Astrocyte of the cerebellum (primary cell): ENCODE measurements around the gene PTGES.

Source experiments
- DNase-seq: peaks from one replicate; pipeline ENCODE4 v3.0.0-alpha.2; 2011; ENCODE audit warnings: low read depth
- H3K4me3 ChIP-seq: 2 replicates; pipeline ENCODE4 v1.5.1; 2011; ENCODE audit warnings: mild to moderate bottlenecking, low read depth, low read length, moderate library complexity
- in situ Hi-C: cut with HindIII; loops from 2 replicates; pipeline ENCODE4 v1.10.0; 2017; ENCODE audit warnings: low sequenced_read_pairs
- TF ChIP-seq, protein P1 (sequence below): IDR thresholded peaks from 2 replicates; pipeline ENCODE4 v1.5.1; 2012; ENCODE audit warnings: low read length, low read depth, moderate library complexity, mild to moderate bottlenecking; ENCODE audit errors: missing control alignments

PTGES gene

GRCh38 chr9:129740666-129741464 is 12.0 kb downstream of the PTGES start:
- no peak overlapping the region for H3K4me3 ChIP-seq
- no peak for DNase-seq
- TF ChIP-seq, protein P1, sequence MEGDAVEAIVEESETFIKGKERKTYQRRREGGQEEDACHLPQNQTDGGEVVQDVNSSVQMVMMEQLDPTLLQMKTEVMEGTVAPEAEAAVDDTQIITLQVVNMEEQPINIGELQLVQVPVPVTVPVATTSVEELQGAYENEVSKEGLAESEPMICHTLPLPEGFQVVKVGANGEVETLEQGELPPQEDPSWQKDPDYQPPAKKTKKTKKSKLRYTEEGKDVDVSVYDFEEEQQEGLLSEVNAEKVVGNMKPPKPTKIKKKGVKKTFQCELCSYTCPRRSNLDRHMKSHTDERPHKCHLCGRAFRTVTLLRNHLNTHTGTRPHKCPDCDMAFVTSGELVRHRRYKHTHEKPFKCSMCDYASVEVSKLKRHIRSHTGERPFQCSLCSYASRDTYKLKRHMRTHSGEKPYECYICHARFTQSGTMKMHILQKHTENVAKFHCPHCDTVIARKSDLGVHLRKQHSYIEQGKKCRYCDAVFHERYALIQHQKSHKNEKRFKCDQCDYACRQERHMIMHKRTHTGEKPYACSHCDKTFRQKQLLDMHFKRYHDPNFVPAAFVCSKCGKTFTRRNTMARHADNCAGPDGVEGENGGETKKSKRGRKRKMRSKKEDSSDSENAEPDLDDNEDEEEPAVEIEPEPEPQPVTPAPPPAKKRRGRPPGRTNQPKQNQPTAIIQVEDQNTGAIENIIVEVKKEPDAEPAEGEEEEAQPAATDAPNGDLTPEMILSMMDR, result no peak
- in situ Hi-C loops, result no loop called here

GRCh38 chr9:129740174-129740573 is 12.7 kb downstream of the PTGES start:
- in situ Hi-C loops, result no loop called here
- TF ChIP-seq, protein P1, result no peak
- no peak for DNase-seq
- no peak overlapping the region for H3K4me3 ChIP-seq

DNA sequence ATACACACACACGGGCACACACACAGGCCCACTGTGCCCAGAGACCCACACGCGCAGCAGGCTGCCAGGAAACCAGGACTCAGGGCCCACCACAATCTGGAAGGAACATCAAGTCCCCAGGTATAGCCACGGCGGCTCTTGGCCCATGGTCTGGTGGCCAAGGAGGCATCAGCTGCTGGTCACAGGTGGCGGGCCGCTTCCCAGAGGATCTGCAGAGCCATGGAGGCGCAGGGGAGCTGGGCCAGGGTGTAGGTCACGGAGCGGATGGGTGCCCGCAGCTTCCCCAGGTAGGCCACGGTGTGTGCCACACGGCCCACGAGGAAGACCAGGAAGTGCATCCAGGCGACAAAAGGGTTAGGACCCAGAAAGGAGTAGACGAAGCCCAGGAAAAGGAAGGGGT is 13.4 kb downstream of the PTGES start:
- in situ Hi-C loops, result no loop called here
- TF ChIP-seq, protein P1, result no peak

DNA sequence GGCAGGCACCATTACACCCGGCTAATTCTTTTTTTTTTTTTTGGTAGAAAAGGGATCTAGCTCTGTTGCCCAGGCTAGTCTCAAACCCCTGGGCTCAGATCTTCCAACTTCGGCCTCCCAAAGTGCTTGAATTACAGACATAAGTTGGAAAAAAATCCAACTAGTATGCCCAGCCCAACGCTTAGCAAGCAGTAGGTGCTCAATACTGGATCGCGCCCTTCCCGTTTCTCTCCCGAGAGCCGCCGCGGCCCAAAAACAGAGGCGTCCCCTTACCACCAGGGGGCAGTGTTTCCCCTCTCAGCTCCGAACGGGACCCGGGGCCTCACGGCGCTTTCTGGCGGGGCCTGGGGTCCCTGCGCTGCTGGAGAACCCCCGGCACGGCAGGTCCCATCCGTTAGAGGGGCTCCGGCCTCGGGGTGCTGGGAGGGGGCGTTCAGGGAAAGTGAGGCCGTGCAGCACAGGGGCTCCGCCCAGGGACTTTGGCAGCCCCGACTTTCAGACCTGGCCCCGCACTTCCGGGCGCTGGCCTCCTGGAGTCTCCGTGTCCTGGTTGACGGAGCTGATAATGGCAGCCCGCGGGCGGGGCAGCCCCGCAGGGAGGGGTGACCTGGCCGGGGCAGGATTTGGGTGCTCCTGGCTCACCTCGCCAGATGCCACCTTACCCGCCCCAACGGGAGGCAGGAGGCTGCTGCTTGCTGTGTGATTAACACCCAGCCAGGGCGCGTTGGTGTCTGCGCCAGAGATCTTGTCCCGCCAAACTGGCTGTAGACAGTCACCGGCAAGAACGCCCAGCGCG is 15.2 kb downstream of the PTGES start:
- TF ChIP-seq, protein P1, result peak; percentile 89
- peak overlapping the region; percentile 37 for H3K4me3 ChIP-seq
- in situ Hi-C loops, result no loop called here
- DNase-seq, result peak; percentile 29

More for the DNA sequence above, 13.4 kb downstream of the PTGES start:
- no peak for DNase-seq
- H3K4me3 ChIP-seq, result no peak overlapping the region

GRCh38 chr9:129736334-129736733 is 16.5 kb downstream of the PTGES start:
- TF ChIP-seq, protein P1, result no peak
- no peak overlapping the region for H3K4me3 ChIP-seq
- no peak for DNase-seq
- in situ Hi-C loops, result no loop called here

- no peak overlapping the region for H3K4me3 ChIP-seq
- TF ChIP-seq, protein P1, result no peak
- DNase-seq, result no peak
- in situ Hi-C loops, result no loop called here
Measured at GRCh38 chr9:129735546-129735945, 17.3 kb downstream of the PTGES start.
